HG03558 (cell line): ENCODE results near the gene JMY.
"Not testable (repeated sequence)": the region's sequence is repeated elsewhere in the genome, so short reads cannot be mapped to it uniquely, and the experiment has no call there.

ENCODE experiments used
- ATAC-seq: cut with Tn5 transposase; IDR thresholded peaks from one replicate; pipeline ENCODE4 v1.9.1; 2021; ENCODE audit warnings: moderate number of reproducible peaks; ENCODE audit not compliant: unreplicated experiment; ENCODE audit errors: extremely low read depth

The JMY gene

DNA sequence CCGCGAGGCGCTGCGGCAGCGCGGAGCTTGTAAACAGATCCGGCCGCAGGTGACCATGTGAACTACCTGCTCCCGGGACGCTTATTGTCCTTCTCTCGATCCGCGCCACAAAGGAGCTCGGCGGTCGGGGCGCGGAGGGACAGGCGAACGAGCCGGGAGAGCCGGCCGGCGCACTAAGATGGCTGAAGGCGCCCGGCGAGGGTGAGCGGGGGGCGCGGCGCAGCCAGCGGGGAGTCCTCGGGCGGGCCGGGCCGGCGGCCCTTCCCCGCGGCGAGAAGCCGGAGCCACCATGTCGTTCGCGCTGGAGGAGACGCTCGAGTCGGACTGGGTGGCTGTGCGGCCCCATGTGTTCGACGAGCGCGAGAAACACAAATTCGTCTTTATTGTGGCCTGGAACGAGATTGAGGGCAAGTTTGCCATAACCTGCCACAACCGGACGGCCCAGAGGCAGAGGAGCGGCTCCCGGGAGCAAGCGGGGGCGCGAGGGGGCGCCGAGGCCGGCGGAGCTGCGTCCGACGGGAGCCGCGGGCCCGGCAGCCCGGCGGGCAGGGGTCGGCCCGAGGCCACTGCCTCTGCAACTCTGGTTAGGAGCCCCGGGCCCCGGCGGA, 535 bp downstream of the JMY start:
- no peak for ATAC-seq

DNA sequence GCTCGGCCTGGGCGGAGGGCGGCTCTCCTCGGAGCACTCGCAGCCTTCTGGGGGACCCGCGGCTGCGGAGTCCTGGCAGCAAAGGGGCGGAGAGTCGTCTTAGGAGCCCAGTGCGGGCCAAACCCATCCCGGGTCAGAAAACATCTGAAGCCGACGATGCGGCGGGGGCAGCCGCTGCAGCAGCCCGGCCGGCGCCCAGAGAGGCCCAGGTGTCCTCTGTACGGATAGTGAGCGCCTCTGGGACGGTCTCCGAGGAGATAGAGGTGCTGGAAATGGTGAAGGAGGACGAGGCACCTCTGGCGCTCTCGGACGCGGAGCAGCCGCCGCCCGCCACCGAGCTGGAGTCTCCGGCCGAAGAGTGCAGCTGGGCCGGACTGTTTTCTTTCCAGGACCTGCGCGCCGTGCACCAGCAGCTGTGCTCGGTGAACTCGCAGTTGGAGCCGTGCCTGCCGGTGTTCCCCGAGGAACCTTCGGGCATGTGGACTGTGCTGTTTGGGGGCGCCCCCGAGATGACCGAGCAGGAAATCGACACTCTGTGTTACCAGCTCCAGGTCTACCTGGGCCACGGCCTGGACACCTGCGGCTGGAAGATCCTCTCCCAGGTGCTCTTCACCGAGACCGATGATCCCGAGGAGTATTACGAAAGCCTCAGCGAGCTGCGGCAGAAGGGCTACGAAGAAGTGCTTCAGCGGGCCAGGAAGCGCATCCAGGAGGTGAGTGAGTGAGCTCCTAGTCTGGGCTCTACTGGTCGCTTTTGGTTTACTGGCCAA, 1.2 kb downstream of the JMY start:
- no peak for ATAC-seq

DNA sequence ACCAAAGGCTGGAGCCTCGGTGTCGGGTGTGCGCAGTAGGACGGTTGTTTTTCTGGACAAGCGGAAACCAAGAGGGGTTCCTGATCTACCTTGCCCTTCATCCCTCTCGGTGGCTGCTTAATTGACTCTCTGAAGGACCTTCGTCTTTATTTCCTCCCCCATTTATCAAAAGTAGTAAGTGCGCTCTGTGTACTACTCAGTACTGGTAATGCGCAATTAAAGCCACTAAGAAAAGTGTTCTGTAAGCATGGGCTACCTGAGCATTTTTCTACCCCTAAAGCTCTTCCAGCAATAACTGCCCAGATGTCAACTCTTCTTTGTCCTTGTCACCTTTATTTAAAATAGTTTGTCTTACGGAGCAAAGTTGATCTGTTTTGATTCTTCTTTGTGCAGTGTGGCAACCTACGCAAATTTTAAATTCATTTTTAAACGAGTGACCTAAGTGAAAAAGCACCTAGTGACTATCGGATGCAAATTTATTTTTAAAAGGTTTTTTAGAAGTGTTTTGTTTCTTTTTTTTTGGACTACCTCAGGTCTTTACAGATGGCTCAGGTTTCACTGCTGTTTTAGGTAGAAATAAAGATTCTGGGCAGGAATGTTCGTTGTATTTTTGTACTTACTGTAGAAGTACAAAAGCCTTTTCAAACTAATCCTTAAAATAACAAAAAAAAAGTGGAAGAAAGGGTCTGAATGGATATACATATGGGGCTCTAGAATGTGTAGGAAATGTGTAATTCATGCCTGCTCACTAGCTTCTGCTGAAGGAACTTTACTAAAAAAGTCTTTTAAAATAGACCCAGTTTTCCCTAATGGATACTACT, 2.0 kb downstream of the JMY start:
- no peak for ATAC-seq

DNA sequence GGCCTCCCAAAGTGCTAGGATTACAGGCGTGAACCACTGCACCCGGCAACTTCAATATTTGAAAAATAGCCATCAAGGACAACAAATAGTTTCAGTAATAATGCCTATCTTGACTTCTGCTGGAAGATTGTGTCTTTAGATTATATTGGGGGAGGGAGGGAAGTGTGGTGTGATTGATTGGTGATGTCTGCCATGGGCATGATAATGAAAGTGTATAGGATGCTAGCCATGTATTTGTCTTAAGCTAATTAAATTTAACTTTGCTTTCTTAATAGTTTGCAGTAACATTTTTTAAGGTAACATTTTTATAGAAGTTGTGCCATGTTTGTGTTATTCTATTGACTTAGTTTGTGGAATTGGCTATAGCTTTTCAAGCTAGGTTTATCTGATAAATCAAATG, 4.6 kb downstream of the JMY start:
- no peak for ATAC-seq

DNA sequence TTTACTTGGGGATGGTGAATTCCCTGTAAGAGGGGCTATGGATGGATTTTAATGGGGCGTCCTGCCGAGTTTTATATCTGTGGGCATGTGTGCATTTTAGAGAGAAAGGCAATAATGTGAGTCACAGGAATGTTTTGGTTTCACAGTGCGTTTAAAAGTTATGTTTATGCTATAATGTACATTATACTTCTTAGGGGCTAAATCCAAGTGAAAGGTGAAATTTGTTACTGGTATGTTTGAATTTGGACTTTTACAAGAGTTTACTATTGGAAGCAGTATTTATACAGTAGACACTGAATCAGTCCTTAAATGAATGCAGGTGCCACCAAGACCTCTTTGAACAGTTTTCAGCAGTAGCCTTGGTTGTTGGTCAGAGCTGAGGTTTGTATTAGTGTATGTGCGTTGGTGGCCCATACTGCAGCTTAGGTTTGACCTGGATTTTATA, 5.6 kb downstream of the JMY start:
- no peak for ATAC-seq

DNA sequence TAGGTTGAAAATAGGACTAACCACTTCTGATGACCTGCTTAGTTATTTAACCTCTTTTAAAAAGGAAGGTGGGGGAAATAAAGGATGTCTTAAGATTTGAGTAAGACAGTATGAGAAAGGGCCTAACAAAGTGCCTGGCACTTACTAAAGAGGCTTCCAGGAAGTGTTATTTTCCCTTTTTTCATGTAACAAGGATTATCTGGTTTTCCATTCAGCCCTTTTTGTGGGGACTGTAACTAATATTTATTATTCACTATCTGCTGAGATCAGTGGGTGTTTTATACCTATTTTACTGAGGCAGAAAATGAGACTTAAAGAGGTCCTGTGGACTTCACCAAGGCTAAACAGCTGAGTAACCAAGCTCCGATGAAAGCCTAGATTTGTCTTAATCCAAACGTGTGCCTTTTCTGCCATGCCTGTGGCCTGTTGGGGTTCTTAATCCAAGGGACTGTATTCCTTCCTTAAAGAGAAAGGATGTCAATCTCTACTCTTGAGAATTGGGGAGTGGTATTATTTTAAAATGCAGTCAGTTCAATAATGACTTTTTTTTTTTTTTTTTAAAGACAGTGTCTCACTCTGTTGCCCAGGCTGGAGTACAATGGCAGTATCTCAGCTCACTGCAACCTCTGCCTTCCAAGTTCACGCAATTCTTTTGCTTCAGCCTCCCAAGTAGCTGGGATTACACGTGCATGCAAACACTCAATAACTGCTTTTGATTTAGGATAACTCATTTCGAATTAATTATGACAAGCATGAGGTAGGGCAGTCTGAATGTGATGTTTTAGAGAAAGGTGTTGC, 6.5 kb downstream of the JMY start:
- ATAC-seq: no peak

DNA sequence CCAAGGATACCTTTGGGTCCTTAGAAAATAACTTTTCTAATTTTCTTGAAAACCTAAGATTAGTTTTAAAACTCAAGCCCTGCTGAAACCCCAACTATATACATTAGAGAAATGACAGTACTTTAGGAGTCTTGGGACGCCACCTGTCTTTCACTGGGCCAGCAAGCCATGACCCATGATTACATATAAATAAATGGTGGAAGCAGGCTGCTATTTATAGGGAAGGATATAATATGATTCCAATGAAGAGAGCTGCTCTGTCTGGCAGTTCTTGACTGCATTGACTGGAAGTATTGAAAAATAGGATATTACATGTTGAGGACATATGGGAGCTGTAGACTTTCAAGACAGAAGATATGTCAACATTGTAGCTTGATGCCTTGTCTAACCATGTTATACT, 7.3 kb downstream of the JMY start:
- ATAC-seq: no peak

DNA sequence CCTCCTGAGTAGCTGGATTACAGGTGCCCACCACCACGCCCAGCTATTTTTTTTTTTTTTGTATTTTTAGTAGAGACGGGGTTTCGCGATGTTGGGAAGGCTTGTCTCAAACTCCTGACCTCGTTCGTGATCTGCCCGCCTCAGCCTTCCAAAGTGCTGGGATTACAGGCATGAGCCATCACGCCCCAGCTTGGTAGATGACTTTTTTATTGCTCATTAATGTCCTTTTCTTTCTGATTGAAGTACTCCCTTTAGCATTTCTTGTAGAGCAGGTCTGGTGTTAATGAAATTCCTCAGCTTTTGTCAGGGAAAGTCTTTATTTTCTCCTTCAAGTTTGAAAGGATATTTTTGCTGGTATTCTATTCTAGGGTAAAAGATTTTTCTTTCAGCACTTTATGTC, 18.1 kb downstream of the JMY start:
- not testable (repeated sequence) for ATAC-seq

DNA sequence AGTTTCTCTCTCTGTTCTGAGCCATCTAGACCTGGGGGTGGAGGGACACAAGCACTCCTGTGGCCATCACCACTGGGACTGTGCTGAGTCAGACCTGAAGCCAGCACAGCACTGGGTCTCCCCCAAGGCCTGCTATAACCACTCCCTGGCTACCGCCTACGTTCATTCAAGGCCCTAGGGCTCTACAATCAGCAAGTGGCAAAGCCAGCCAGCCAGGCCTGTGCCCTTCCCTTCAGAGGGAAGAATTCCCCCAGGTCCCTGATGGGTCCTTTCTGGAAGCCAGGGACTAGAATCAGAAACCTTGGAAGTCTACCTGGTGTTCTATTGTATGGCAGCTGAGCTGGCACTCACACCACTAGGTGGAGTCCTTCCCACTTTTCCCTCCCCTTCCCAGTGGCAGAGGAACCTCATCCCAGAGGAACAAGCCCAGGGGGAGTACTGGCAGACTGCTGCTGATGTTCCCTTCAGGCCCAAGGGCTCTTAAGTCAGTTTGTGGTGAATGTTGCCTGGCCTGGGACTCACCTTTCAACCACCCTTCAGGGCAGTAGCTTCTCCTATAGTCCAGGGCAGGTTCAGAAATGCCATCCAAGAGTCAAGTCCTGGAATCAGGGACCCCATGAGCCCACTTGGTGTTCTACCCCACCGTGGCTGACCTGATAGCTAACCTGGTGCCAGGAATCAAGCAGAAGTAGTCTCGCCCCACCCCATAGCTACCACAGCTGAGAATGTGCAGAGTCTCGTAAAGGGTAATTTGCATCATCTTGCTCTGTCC, 20.0 kb downstream of the JMY start:
- ATAC-seq: peak; percentile 64

DNA sequence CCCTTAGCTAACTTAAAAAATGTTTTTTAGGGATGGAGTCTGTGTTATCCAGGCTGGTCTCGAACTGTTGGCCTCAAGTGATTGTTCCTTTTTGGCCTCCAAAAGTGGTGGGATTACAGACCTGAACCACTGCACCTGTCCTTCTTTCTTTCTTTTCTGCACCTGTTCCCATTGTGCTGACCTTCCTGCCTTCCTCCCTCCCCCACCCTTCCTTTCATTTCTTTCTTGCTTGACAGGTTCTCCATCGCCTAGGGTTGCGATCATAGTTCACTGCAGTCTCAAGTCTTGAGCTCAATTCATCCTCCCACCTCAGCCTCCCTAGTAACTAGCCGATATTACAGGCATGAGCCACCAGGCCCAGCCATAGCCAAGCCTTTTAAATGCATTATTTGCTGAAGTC, 20.6 kb downstream of the JMY start:
- no peak for ATAC-seq

DNA sequence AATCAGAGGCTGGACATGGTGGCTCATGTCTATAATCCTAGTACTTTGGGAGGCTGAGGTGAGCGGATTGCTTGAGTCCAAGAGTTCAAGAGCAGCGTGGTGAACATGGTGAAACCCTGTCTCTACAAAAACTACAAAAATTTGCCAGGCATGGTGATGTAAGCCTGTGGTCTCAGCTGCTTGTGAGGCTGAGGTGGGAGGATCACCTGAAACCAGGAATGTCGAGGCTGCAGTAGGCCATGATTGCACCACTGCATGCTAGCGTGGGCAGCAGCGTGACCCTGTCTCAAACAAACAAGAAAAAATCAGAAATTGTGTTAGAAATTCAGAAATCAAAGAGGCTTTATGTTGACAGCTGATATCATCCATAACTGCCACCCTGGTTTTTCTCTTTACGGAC, 21.4 kb downstream of the JMY start:
- no peak for ATAC-seq

DNA sequence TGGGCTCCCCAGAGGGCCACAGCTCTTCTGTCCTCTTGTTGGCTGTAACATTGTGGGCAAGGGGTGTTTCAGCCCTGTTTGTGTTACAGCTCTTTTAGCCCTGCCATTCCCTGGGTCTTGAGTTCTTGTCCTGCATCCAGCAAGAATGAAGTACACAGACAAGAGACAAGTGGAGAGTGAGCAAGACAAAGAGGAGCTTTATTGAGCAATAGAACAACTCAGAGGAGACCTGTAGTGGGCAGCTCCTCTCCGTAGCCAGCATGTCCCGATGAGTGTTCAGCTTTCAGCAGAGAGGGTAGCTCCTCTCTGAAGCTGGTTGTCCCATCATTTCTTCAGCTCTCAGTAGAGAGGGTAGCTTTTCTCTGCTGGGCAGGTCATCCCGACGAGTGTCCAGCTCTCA, 22.9 kb downstream of the JMY start:
- ATAC-seq: no peak

DNA sequence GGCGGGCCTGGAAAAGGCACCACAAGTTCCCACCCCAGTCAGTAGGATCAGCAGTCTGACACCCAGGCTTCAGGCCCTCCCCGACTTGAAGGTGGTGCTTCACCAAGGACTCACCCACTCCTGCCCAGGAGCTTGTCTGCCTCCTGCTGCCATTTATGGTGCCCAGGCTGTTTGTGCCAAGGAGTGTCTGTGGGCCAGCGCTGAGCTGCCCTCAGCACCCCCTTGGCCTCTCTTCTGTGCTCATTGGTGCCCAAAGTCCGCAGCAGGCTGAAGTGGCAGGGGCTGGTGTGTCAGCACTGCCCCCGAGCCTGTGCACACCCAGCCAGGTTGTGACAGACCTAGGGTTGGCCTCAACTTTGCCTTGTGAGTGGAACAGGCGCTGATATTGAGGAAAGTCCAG, 23.5 kb downstream of the JMY start:
- ATAC-seq: no peak

DNA sequence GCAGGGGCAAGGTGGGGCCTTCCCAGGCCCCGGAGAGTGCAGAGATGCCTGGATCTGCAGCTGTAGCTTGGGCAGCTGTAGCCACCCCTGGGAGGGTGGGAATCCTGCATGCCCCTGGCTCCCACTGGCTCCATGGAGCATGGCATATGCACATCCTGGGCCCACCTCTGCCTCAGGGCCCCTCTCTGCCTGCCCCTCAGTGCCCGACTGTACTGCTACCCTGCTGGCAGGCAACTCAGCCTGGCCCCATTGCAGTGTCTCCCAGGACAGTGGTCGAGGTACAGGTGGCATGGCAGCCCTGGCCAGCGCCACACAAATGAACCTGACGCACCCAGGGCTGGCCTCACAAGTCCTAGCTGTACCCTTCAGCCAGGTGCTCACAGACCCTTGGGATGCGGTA, 23.9 kb downstream of the JMY start:
- ATAC-seq: no peak

DNA sequence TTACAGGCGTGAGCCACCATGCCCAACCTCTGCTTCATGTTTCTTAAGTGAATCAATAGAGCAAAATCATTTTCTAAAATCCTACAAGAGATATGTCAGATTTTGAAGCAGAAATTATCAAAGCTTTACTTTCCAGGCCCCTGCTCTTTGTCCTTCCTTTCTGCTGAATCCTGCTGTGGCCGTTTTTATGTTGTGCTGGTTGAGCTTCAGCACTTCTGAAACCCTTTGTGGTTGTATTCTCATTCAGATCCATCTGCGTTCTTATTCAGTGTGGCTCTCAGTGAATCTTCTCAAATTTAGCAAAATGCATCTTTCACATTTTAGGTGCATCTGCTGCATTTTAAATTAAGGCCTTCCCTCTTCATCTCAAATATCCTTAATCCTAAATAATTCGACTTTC, 26.0 kb downstream of the JMY start:
- ATAC-seq: no peak

DNA sequence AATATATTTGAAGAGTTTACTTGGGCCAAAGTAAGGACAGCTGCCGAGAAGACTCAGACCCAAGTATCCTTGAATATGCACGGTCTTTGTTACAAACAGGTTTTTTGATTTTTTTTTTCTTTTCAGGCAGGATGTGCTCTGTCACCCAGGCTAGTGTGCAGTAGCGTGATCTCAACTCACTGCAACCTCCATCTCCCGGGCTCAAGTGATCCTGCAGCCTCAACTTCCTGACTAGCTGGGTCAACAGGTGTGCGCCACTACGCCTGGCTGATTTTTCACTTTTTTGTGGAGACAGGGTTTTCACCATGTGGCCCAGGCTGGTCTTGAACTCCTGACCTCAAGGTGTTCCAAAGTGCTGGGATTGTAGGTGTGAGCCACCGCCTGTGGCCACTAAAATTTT, 27.4 kb downstream of the JMY start:
- no peak for ATAC-seq

DNA sequence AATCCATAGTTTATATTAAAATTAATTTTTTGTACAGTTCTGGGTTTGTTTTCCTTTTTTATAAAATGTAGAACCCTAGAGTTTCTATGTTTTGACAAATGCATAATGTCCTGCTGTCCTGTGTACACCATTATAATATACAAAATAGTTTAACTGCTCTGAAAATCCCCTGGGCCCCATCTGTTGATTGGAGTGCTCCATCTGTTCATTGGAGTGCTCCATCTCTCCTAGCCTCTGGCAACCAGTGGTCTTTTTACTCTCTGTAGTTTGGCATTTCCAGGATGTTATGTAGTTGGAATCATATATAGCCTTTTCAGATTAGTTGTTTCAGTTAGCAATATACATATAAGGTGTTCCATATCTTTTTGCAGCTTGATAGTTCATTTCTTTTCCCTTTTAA, 31.2 kb downstream of the JMY start:
- ATAC-seq: no peak

DNA sequence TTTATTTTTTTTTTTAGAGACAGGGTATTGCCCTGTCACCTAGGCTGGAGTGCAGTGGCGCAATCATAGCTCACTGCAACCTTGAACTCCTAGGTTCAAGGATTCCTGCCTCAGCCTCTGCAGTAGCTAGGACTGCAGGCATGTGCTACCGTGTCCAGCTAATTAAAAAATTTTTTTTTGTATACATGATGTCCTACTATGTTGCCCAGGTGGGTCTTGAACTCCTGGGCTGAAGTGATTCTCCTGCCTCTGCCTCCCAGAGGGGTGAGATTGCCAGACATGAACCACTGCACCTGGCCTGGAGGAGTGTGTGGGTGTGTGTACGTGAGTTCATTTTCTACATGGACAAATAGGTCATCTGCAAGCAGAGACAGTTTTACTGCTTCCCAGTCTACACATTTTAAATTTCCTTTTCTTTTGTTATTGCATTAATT, 33.8 kb downstream of the JMY start:
- no peak for ATAC-seq

DNA sequence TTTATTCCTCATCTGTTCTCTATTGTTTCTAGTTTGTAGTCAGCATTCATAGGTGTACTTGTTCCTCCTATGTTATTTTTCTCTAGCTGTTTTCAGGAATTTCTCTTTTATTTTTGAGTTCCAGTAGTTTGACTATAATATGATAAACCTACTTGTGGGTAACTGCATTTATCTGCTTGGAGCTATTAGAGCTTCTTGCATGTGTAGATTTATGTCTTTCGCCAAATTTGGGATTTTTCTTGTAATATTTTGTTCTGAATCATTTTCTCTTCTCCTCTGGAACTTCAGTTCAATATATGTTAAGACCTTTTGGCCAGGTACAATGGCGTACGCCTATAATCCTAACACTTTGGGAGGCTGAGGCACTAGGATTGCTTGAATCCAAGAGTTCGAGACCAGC, 37.4 kb downstream of the JMY start:
- ATAC-seq: no peak

DNA sequence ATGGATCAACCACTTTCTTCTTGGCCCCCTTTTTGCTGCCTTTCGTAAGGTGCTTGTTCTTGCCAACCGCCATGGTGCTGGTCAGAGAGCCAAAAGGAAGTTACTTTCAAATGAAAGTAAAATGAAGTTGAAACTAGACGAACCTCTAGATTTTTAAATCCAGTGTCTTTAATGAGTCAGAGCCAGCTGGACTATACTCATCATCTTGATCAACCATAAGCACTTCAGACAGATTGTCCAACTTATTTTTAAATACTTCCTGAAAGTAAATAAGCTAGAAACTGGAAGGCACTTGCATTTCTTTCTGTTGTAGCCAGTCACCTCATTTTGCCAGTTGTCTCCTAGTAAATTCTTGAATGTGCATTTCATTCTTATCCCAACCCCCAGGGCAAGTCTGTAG, 48.9 kb downstream of the JMY start:
- no peak for ATAC-seq
